ENCODE measurements around the gene HMGB2.

DNA sequence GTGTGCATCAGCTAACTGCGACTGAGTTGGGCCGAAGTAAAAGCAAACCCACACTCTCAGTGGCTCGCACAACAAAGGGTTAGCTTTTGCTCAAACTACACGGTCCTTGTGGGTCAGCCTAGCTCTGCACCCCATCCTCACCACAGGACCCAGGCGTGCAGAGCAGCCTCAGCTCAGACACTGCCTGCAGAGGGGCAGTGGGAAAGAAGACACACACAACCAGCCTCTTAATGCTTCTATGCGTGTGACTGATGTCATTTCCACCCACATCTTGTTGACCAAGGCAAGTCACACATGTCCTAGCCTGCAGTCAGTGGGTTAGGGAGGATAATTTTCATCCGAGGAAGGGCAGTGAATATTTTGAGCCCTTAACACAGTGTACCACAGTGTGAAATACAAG, 40.5 kb downstream of the HMGB2 start:
- no peak for TF ChIP-seq GATA2 (IDR thresholded peaks at IDR 0.05; ENCODE audit: low read depth, low read length)
- no peak for TF ChIP-seq GATA3 (IDR thresholded peaks at IDR 0.05; ENCODE audit: low read depth, low read length)

Measured in SH-SY5Y (cell line).